CD4-positive, alpha-beta T cell treated with Interleukin-21 for 1 hour (primary cell): ENCODE data around the gene ARHGEF7.

ENCODE experiments used
- DNase-seq: peaks from one replicate; pipeline ENCODE4 v3.0.0-alpha.2; 2020

Gene ARHGEF7

DNA sequence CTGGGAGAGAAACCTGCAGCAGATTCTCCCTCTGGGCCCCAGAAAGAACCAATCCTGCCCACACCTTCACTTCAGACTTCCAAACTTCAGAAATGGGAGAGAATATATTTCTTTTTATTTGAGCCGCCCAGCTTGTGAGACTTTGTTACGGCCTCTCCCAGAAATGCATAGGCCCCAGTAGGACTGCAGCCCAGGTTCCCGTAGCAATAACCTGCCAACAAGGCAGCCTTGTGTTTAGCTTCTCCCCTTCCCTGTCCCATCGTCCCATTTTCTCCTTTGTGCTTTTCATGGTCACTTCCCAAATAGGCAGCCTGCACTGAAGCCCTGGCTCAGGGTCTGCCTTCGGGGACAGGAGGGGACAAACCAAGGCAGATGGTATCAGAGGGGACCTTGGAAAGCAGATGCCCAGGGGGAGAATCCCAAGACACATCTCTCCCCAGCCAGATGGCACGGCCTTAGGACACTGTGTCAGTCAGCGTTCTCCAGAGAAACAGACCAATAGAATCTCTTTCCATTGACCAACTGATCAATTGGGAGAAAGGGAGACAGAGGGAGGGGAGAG lies 3.7 kb upstream of the ARHGEF7 start:
- DNase-seq, result no peak

DNA sequence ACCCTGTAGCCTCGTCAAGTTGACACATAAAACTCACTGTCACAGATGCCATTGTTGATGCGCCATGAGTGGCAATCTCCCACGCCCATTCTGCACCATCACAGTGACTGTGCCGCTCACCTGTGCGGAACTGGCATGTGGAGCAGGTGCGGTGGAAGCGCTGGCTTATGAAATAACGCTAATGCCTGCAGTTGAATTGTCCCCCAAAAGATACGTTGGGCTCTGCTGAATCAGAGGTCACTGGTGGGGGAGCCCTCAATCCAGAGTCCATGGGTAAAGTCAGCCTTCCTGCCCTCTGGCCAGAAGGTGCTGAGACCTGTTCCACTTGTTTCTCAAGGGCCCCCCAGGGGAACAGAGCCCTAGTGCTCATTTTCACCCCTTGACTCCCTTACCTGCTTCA lies 2.9 kb upstream of the ARHGEF7 start:
- DNase-seq, result no peak

DNA sequence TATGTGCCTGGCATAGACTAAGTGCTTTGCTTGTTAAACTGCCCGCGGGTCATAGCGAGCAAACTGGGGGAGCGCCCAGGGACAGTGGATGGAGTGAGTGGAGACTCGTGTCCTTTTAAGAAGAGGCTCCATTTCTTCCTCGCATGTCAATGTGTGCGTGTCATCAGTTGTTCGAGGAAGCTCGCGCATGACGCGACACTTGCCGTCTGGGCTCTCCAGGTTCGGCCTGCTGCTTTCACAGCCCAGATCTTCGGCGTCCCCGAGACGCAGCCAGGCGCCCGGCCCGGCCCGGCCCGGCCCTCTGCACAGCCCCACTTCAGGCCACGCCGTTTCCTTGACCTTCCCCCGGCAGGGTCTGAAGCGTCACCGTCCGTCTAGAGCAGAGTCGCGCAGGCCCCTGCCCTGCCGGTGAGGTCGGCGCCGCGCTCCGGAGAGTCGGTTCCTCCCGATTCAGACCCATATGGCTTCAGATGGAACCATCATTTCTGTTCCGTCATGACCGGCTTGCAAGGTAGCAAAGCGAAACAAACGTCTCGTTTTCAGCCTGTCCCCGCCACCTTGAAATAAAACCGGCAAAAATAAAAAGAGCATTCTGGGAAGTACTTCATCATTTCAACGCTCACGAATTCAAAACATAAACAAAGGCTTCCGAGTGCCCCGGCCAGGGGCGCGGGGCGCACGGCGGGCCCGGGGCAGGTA lies 599 bp upstream of the ARHGEF7 start:
- DNase-seq, result no peak

DNA sequence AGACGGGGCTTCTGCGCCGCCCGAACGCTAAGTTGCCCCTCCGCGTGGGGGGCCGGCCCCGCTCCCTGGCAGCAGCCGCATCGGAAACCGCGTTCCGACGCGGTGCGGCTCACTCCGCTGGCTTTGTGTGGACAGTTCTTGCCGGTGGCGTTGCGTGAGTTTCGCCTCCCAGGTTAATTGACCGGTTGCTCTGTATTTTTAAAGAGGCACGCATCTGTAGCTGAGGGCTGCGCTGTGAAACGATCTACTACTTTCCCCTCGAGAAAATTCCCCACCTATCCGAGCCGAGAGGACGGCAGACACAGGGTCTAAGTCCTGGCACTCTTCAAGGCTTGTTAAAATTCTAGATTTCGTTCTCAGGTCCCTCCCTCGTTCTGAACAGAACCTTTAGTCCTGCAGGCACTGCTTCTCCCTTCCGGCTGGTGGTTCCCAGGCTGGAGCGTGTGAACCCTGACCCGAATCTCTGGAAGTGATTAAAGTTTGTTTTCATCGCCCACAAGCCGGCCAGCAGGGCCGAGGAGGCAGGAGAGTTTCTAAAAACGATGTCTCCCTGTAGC lies 933 bp downstream of the ARHGEF7 start:
- no peak for DNase-seq

DNA sequence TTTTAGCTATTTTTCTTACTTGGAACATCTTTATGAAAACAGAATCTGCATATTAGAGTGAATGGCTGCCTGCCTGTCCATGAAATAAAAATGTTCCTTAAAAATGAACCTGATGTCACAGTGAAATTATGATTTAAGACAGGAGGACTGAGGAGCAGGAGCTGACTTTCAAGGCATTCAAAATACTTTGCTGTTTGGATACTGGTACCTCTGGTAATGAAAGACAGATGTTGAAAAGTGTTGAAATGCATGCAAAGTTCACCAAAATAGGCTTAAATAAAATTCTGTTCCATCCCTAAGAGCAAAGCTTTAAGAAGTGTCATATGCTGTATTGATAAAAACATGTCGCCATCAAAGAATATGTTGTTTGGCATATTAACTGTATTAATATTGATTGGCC lies 1.7 kb downstream of the ARHGEF7 start:
- DNase-seq, result no peak

DNA sequence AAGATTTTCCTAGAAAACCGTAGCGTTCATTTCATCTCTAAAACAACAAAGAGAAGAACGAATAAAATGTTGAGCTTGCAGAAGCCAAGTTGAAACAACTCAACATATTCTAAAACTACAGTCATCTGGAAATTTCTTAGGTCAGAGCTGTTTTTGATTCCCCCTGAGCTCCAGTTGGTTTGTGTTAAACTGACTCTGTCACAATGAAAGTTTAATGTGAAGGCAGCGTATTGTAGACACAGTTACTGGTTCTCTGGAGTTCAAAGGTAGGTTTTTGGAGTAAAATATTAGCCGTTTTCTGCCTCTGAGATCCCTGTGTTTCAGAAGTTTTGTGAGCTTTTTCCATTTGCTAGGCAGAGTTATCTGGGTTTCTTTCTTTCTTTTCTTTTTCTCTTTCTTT lies 2.2 kb downstream of the ARHGEF7 start:
- no peak for DNase-seq

DNA sequence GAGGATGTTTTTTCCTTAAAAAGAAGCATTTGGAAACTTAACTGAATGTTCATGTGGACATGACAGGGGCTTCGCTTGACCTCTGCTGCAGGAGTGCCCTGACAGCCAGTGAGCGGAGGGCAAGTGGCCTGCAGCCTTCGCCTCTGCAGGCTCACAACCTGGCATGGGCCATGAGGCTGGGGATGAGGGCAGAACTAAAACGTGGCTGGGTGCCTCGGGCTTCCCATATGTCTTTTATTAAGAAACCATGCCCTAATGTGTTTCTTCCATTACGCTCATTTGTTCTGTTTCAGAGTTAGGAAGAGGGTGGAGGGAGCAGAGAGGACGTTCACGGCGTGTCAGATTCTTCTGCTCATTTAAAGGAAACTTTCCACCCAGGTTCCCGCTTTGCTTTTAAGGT lies 2.9 kb downstream of the ARHGEF7 start:
- DNase-seq, result no peak

DNA sequence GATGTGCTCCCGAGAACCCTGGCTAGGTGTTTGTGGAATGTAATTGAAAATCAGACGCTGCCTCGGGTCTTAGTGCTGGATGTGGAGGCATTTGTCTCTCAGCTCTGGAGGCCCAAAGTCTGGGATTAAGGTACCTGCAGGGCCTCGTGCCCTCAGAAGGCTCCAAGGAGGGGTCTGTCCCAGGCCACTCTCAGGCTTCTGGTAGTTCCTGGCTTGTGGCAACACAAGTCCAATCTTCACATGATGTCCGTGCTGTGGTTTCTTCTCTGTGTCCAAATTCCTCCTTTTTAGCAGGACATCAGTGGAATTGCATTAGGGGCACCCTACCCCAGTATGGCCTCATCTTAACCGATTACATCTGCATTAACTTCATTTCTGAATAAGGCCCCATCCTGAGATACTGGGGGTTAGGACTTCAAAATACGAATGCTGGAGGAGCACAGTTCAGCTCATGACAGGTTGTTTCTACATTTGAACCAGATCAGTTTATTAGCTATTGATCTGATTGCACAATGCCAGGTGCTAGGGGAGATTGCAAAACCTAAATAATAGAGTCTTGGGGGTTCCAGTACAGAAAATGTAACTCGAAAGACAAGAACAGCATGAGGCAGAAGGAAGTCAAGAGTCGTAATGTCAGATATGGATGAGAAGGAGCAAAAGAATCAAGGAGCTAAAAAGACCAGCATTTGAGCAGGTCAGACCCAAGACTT lies 3.9 kb downstream of the ARHGEF7 start:
- no peak for DNase-seq

DNA sequence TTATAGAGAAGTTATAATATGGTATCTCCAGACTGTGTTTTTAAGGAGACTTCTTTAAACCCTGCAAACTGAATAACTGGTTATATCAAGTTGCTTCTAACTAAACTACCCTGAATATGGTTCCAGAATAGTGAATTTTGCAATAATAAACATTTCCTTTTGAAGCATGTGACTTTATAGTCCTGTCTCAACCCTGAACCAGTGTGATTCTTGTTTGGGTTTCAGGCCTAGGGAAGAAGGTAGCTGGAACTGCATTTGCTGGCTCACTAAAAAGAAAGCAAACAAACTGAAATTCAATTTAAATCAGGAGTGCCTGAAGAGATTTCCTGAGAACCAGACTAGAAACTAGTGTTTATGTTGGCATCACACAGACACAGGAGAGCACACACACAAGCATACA lies 4.9 kb downstream of the ARHGEF7 start:
- DNase-seq, result no peak

DNA sequence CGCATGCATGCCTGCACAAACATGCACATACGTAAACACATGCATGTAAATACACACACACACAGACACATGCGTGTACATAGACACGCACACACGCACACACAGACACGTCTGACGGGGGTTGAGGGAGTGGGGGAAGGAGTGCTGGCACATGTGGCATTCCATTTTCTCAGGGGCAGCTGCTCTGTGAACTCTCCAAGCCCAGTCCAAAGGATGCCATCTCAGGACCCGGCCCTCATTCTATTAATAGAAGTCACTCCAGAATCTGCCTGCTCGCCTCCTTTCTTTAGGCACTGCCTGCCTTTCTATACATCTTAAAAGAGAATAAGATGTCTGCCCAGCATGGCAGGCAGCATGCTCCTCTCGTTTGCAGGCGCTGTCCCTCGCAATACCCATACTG lies 5.3 kb downstream of the ARHGEF7 start:
- DNase-seq, result no peak

DNA sequence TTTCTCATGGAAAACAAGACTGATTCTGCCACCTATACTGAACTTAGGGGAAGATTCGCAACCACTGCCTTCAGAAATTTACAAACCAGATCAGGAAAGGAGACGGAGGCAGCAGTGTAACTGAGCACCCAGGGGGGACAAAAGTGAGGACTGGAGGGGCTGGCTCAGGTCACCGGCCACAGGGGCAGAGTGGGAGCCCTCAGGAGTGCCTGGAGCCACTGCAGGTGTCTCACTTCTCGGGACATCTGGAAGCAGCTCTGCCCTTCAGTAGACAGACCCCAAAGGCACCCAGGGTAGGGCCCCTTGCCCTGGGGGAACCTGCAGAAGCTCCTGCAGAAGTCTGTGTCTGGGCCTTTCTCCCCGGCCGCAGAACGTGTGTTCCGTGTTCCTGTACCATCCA lies 5.8 kb downstream of the ARHGEF7 start:
- DNase-seq, result no peak

DNA sequence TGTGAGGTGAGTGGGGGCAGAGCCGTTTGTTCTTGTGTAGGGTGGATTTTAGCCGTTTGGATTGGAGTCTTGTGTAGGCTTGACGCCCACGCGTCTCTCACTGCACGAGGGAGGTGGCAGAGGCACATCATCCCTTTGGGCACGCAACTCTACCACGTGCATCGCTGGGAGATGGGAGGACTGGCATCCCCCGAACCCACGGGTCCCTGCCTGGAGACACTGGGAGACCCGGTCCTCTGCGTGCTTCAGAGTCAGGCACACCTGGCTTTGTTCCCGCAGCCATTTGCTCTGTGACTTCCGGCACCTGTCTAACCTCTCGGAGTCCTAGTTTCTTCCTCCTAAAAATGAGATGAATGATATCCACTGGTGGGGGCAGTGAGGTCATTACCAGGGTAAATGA lies 6.4 kb downstream of the ARHGEF7 start:
- no peak for DNase-seq

DNA sequence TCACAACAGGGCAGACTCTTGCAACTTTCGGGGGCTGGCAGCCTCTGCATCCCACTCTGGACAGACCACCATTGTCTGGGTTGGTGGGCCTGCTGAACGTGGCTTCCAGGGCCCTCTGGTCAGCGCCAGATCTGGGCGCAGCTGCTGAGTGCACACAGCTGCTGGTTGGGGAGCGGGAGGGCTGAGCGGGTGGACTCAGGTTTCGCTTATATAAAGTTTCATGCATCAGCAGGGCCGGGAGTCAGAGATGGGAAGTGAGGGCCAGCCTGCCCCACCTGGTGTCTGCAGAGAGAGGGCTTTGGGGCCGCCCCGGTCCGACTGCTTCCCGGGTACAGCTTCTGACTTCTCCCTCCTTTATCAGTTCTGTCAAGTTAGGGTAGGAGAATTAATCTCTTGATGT lies 6.9 kb downstream of the ARHGEF7 start:
- DNase-seq, result no peak

DNA sequence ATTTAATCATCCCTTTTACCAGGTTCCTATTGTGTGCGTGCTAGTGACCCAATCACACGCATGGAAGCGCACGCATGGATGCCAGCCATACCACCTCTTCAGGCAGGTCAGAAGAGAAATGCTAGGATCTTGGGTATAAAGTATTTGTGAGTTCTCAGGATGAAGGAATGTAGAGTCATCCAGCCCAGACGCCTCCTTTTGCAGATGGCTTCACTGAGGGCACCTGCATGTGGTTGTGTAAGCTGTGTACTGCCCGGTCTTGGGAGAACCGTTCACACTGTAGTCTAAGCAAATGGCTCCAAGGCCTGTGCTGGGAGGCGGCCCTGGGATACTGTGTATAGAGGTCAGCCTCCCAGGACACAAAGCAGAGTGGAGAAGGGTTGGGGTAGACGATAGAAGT lies 7.5 kb downstream of the ARHGEF7 start:
- DNase-seq, result no peak

DNA sequence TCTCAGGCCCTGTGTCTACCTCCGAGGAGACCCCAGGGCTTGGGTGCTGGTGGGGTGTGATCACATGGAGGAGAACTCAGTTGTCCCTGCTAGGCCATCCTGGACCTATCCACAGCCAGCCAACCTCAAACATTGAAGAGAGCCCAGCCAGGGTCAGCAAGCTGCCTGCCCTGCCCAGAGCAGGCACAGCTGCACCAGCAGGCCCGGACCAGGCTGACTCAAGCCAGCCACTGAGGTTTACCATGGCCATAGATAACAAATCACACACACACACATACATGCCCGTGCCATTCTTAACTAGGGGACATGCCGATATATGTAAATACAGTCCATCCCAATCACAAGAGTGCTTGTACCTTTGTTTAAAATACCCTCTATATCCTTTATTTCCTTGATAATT lies 8.1 kb downstream of the ARHGEF7 start:
- no peak for DNase-seq

DNA sequence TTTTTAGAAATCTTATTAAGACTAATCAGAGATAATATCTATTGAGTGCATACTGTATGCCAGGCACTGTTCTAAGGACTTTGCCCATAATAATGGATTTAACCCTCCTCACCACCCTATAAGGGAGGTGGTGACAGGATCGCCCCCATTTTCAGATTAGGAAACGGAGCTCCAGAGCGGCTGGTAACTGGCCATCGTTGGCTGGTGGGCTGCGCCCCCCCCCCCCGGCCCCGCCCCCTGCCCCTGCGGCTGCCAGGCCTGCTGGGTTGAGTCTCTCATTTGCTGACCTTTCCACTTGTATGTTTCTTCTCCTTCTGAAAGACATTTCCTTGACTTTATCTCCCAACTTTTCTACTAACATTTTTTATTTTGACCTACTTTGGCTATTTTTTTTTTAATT lies 8.5 kb downstream of the ARHGEF7 start:
- DNase-seq, result no peak

DNA sequence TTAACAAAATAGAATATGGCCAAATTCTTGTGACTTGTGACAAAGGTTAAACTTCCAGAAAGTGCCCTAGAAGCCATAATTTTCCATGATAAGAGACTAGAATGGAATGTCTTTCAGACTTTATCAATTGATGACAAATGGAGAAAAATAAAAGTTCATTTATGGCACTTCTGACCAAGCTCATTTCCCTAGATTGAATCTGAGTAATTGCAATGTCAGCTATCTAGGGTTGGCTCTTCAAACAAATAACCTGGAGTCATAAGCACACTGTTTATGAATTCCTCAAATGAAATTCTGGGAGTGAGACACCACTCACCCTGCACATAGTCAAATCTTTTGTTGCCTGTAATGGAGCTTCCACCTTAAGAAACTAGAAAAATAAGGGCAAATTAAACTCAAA lies 11.4 kb downstream of the ARHGEF7 start:
- no peak for DNase-seq

DNA sequence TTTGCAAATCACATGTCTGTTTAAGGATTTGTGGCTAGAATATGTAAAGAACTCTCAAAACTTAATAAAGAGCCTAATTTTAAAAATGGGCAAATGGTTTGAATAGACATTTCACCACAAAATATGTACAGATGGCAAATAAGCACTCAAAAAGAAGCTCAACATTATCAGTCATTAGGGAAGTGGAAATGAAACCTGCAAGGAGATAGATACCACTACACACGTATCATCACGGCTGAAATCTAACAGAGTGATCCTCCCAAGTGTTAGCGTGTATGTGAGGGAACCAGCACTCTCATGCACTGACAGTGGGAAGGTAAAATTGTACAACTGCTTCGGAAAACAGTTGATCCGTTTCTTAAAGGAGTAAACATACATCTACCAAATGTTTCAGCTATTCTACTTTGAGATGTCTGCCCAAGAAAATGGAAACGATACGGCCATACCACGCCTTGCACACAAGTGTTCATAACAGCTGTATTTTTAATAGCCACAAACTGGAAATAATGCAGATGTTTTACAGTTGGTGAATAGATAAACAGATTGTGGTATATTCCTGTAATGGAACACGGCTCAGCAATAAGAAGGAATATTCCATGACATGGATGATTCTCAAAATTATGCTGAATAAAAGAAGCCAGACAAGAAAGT lies 14.5 kb downstream of the ARHGEF7 start:
- no peak for DNase-seq

DNA sequence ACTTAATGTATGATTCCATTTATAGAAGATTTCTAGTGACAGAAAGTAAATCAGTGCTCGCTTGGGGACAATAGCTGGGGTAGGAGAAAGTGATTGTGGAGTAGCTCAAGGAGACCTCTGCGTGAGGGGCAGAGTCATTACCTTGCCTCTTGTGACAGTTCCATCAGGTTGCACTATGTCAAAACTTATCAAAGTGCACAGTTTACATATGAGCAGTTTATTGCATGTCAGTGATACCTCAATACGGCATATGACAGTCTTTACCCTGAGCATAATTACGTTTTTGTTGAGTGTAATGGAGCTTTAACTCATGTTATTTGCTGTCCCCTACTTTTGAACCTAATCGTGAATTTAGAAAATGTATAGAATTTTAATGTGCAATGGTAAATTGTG lies 15.0 kb downstream of the ARHGEF7 start:
- DNase-seq, result no peak

DNA sequence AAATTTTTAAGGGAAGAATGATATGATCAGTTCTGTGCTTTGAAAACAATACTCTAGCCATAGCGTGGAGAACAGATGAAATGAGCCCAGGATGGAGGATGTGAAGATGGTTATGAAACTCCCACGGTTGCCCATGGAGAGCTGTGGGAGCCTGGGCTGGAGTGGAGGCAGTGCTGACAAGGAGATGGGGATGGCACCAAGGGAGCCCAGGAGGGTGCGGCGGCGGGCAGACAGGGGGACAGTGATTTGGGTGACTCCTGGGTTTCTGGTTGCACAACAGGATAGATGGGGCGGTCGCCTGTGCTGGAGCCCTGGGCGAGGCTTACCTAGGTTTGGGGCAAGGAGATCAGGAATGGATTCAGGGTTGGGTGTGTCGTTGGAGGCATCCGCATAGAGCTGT lies 15.9 kb downstream of the ARHGEF7 start:
- no peak for DNase-seq

DNA sequence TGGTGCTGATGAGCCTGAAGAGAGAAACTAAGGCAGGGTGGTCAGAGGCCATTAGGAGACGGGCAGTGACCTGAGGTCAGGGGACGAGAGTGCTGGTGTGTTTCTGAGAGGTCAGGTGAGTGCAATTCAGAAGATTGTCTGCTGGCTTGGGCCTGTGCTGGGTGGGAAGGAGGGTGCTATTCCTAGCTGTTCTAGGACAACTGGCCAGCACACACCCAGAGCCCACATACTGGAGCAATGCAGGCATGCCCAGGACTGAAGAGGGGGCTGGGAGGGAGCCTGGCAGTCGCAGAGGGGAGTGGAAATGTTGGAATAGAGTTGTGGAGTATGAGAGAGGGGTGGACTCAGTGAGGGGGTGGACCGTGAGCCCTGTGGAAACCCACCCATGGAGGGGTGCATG lies 16.5 kb downstream of the ARHGEF7 start:
- no peak for DNase-seq

DNA sequence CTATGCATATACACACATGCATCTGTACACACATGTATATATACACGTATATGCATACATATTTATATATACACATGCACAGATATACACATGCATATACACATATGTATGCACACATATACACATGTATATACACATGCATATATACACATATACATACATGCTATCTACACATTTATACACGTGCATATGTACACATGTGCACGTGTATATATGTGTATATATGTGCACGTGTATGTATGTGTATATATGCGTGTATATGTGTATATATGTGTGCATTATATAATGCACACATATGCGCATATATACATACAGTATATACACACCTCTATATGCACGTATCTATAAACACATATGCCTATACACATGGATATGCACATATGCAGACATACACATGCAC lies 17.8 kb downstream of the ARHGEF7 start:
- no peak for DNase-seq

DNA sequence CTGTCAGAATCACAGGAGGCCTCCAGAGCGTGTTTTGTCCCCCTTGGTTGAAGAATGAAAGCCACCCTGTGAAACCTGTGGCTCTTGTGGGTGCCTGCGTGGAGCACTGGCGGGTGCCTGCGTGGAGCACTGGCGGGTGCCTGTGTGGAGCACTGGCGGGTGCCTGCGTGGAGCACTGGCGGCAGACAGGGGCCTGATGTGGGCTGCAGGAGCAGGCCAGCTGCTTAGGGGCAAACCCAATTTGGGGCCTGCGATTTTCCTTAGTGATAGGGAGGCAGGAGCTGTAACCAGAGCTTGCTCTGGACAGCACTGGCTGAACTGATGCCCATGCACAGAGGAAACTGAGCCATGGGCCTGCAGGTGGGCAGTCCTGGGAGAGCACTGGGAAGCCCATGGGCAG lies 24.3 kb downstream of the ARHGEF7 start:
- no peak for DNase-seq
